A549 treated with RU486 at 1 μM for 4 hours (cell line): ENCODE data around the gene NFE2. TPM values are rescaled to one million over a fixed set of nuclear protein-coding genes. Genes with fewer than 3 reads are reported as not detected.

Experiments
- total RNA-seq: library from RNA; stranded (reverse); fragments of 200-300 nt; extraction: Qiagen RNA extraction; gene quantifications from 5 replicates; pipeline ENCODE4 v1.2.3, GENCODE V29; 2022; ENCODE audit warnings: low read depth

NFE2 gene
- total RNA-seq: 0.07 to 0.32 TPM (median 0.13 TPM) in 3 of 5 replicates, not detected in the others

GRCh38 chr12:54300732-54301427 lies at the start of gene NFE2:
Gene NFE2, minus strand, starts transcription at chr12:54301015. Its CDS starts 5,767 bp downstream, at chr12:54295248.

GRCh38 chr12:54324617-54325441 lies 24.0 kb upstream of the NFE2 start, which contains the start of gene COPZ1:
Gene COPZ1, plus strand, starts transcription at chr12:54325131. Its CDS starts 33 bp downstream, at chr12:54325164.

GRCh38 chr12:54280468-54281260 lies 20.2 kb downstream of the NFE2 start, which contains the start of gene HNRNPA1:
Gene HNRNPA1, plus strand, starts transcription at chr12:54280726. Its CDS starts 82 bp downstream, at chr12:54280808.

GRCh38 chr12:54279632-54280467 lies 21.0 kb downstream of the NFE2 start, which contains the start of gene CBX5:
Gene CBX5, minus strand, starts transcription at chr12:54280122. Its CDS starts 22,472 bp downstream, at chr12:54257650.

Other genes starting within 250 kb of the NFE2 start
- 2.2 to 4.2 TPM (median 3.8 TPM) in 5 replicates for gene HOXC4, start 247.2 kb downstream of the NFE2 start, total RNA-seq
- 22.8 to 33.0 TPM (median 31.6 TPM) in 5 replicates for gene SMUG1, start 112.0 kb downstream of the NFE2 start, total RNA-seq
- 18.9 to 27.2 TPM (median 26.0 TPM) in 5 replicates for gene CBX5, start 20.9 kb downstream of the NFE2 start, total RNA-seq
- 1,552 to 2,740 TPM (median 1,607 TPM) in 5 replicates for gene HNRNPA1, start 20.3 kb downstream of the NFE2 start, total RNA-seq
- gene COPZ1, start 24.1 kb upstream of the NFE2 start, total RNA-seq: 216 to 329 TPM (median 222 TPM) in 5 replicates
- not detected in 5 replicates for gene GPR84, start 63.5 kb upstream of the NFE2 start, total RNA-seq
- 12.8 to 20.5 TPM (median 17.2 TPM) in 5 replicates for gene ZNF385A, start 83.7 kb upstream of the NFE2 start, total RNA-seq
- gene ITGA5, start 118.3 kb upstream of the NFE2 start, total RNA-seq: 100 to 128 TPM (median 114 TPM) in 5 replicates
- not detected in 5 replicates for gene GTSF1, start 172.6 kb upstream of the NFE2 start, total RNA-seq
- 0.03 TPM in 1 of 5 replicates, not detected in the others for gene NCKAP1L, start 196.7 kb upstream of the NFE2 start, total RNA-seq
- 0.09 to 0.24 TPM in 2 of 5 replicates, not detected in the others for gene PDE1B, start 248.6 kb upstream of the NFE2 start, total RNA-seq